HK-2 (cell line): ENCODE results near the gene GPR26.
"Not testable (repeated sequence)": the region's sequence is repeated elsewhere in the genome, so short reads cannot be mapped to it uniquely, and the experiment has no call there.

ENCODE experiments used
- DNase-seq: peaks from one replicate; pipeline ENCODE4 v3.0.0-alpha.2; 2018; ENCODE audit not compliant: unreplicated experiment

The GPR26 gene

DNA sequence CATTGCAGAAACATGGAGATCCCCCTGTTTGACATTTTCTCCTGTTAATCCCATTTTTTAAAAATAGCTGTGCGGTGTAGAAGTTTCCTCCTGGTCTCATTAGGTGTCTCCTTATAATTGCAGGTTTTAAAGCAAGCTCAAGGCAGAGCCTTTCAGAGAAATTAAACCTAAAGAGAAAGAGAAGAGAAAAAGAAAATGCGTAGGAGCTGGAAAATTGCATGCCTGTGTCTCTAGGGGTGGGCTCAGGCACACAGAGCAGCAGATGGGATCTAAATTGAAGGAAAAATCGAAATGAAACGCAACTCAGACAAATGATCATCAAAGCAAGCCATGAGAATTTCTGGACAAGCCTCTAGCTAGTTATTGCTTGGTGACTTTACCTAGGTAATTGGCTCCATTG, 40.1 kb downstream of the GPR26 start:
- no peak for DNase-seq

GRCh38 chr10:123715546-123715945, 49.4 kb downstream of the GPR26 start:
- no peak for DNase-seq

- DNase-seq: no peak
These were observed 51.2 kb downstream of the GPR26 start for GRCh38 chr10:123717336-123717735.

- no peak for DNase-seq
These were observed 52.4 kb downstream of the GPR26 start for GRCh38 chr10:123718544-123719060.

DNA sequence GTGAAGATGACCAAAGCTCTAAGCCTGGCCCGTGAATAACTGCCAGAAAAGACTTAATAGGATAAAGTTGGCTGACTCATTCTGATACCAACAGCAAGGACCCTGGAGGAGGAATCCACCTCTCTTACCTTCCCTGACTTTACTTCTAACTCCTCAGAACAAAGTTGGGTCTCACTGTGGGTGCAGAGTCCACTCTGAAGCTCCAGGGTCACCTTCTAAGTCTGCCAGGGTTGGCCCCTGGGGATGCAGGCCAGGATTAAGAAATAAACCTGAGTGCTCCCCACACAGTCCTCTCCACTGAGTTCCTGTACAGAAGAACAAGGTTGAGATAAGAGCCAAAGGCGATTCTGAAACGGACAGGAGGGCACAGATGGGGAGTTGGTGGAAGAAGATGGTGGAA, 54.4 kb downstream of the GPR26 start:
- DNase-seq: no peak

- DNase-seq: no peak
These were observed 55.4 kb downstream of the GPR26 start for GRCh38 chr10:123721441-123722049.

DNA sequence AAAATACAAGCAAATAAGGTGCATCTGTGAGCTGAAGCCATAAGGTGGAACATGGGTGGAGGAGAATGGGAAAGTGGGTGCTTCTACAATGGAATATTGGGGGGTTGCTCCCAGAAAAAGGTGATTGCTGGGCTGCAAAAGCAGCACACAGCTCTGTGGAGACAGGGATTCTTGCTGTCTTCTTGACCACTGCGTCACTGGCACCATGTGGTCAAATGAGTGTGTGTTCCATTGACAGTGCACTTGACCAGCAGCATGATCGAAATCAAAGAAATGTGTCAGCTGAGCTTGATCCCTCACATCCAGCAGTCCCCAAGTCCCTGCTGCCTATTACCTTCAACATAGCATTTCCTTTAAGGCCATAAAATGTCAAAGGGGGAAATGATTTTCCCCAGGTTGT, 56.2 kb downstream of the GPR26 start:
- DNase-seq: no peak

DNA sequence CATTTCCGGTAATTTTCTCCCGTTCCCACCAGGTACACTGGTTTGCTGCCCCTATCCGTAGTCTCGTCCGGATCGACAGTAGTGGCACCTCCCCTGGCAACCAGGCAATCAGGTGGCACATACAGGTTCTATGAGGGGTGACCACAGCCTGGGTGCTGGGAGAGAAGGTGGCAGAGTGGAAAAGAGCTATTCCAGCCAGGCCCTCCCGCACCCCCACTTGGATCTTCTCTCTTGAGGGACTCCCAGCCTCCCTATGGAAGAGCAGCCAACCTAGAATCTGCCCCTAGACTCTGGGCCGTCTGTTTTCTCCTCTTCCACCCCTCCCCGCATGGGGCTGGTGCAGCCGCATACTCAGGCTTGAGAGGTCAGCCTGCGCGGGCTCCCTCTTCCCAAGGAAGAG, 58.6 kb downstream of the GPR26 start:
- no peak for DNase-seq

- DNase-seq: no peak
These were observed 60.2 kb downstream of the GPR26 start for GRCh38 chr10:123726381-123726780.

DNA sequence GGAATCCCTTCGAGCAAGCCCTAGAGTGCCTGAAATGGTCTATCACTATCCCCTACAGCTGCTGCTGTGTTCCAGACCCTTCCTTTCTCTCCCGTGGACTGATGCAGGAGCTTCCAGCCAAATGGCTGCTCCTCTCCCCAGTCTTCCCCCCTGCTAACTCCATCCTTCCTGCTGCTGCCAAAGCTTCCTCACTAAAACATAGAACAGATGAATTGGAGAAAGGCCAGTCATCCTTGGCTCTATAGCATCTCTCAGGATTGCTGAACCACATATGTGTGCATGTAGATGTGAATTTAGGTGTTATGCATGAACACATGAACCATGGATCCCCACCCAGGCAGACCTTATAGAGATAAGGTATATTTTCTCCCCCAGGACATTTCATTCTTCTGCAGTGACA, 60.7 kb downstream of the GPR26 start:
- no peak for DNase-seq

GRCh38 chr10:123729523-123729922, 63.4 kb downstream of the GPR26 start:
- no peak for DNase-seq

DNA sequence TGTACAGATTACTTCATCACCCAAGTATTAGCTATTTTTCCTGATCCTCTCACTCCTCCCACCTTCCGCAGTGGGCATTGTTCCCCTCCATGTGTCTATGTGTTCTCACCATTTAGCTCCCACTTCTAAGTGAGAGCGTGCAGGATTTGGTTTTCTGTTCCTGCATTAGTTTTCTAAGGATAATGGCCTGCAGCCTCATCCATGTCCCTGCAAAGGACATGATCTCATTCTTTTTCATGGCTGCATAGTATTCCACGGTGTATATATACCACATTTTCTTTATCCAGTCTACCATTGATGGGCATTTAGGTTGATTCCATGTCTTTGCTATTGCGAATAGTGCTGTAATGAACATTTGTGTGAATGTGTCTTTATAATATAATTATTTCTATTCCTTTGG, 70.8 kb downstream of the GPR26 start:
- DNase-seq: not testable (repeated sequence)

DNA sequence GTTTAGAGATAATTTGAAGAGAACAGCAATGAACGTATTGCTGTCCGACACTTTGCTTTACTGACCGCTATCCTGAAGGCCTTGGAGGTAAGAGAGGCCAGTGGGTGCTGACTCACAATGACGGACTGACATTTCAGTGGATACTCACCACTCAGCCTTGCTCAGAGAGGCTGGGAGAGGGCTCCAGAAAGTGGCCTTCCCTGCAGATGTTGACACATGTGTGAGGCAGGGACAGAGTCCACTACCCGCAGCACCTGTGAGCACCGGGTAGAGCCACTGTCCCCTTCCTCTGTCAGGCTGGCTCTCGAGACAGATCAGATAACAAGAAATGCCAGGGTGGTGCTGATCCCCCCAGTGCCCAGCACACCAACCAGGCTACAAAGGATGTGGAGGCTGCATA, 75.0 kb downstream of the GPR26 start:
- DNase-seq: no peak

DNA sequence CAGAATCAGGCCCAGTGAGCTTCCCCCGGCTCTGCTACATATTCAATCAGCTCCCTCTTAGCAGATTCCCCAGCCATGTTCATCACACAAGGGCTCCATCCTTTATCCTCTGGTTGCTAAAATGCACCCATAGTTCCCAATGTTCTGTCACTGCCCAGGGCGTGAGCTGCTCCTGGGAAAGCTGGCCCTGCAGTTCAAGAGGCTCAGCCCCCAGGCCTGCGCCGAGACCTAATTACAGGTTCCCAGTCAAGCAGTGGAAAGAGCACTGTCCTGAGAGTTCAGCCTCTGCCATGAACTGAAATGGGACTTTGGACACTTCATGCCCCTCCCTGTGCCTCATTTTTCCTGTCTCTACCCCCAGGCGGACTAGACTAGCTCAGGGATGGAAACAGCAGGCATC, 75.6 kb downstream of the GPR26 start:
- no peak for DNase-seq

GRCh38 chr10:123742751-123743440, 76.7 kb downstream of the GPR26 start:
- no peak for DNase-seq

- no peak for DNase-seq
These were observed 77.5 kb downstream of the GPR26 start for GRCh38 chr10:123743441-123744223.

- no peak for DNase-seq
These were observed 78.0 kb downstream of the GPR26 start for GRCh38 chr10:123744224-123744536.
